Liver (tissue), 9 donors: ENCODE data around the gene INPP4B. TPM values are rescaled to one million over a fixed set of nuclear protein-coding genes. Genes with fewer than 3 reads are reported as not detected.

Source experiments
- DNase-seq: peaks from one replicate; pipeline ENCODE4 v3.0.0-alpha.2; 2017; ENCODE audit warnings: low spot score
- H3K27ac ChIP-seq, 2 donors: one replicate each; pipeline ENCODE4 v1.7.0; 2013; ENCODE audit warnings: inconsistent platforms in 2 of 2, low read length in 2 of 2, control low read depth in 1 of 2, low read depth in 1 of 2, mild to moderate bottlenecking in 1 of 2
- H3K27me3 ChIP-seq, 4 donors: one replicate each; pipeline versions ENCODE4 v1.6.1 to v1.7.0; 2013; ENCODE audit warnings: low read length in 3 of 4, inconsistent platforms in 1 of 4, mild to moderate bottlenecking in 1 of 4, moderate library complexity in 1 of 4; ENCODE audit not compliant: control insufficient read depth in 4 of 4, insufficient read depth in 4 of 4
- H3K36me3 ChIP-seq, 4 donors: one replicate each; pipeline versions ENCODE4 v1.6.1 to v1.7.0; 2013; ENCODE audit warnings: low read length in 3 of 4, mild to moderate bottlenecking in 3 of 4, low read depth in 1 of 4, moderate library complexity in 1 of 4; ENCODE audit not compliant: control insufficient read depth in 4 of 4, insufficient read depth in 3 of 4
- H3K4me1 ChIP-seq, 4 donors: one replicate each; pipeline versions ENCODE4 v1.6.1 to v1.7.0; 2013; ENCODE audit warnings: low read length in 3 of 4, mild to moderate bottlenecking in 3 of 4, moderate library complexity in 1 of 4; ENCODE audit not compliant: control insufficient read depth in 4 of 4, insufficient read depth in 4 of 4
- H3K4me3 ChIP-seq, 3 donors: one replicate each; pipeline versions ENCODE4 v1.6.1 to v1.7.0; 2013; ENCODE audit warnings: low read length in 3 of 3, control low read depth in 1 of 3, low read depth in 1 of 3, mild to moderate bottlenecking in 1 of 3
- H3K9ac ChIP-seq, 2 donors: one replicate each; pipeline ENCODE4 v1.7.0; 2013; ENCODE audit warnings: low read length in 2 of 2, mild to moderate bottlenecking in 2 of 2, moderate library complexity in 2 of 2, control low read depth in 1 of 2, low read depth in 1 of 2
- H3K9me3 ChIP-seq, 4 donors: one replicate each; pipeline versions ENCODE4 v1.6.1 to v1.7.0; 2013; ENCODE audit warnings: low read length in 3 of 4; ENCODE audit not compliant: control insufficient read depth in 4 of 4
- ATF3 ChIP-seq: IDR thresholded peaks from 2 replicates; pipeline ENCODE4 v1.6.1; 2016; ENCODE audit warnings: antibody characterized with exemption
- CTCF ChIP-seq: fragments of 150-350 bp; IDR thresholded peaks from 2 replicates; pipeline ENCODE4 v1.5.1; 2017; ENCODE audit warnings: improper control_type of control experiment, low read depth, low read length; ENCODE audit not compliant: missing input control
- EGR1 ChIP-seq, 2 donors: IDR thresholded peaks; 2 replicates each; pipeline ENCODE4 v1.6.1; 2016 to 2018; ENCODE audit warnings: antibody characterized with exemption in 2 of 2, low read depth in 2 of 2
- FOXA1 ChIP-seq: IDR thresholded peaks from 2 replicates; pipeline ENCODE4 v1.6.1; 2016; ENCODE audit warnings: antibody characterized with exemption
- HNF4A ChIP-seq, 2 donors: conservative IDR thresholded peaks; 2 replicates each; pipeline ENCODE4 v1.6.1; 2016; ENCODE audit warnings: antibody characterized with exemption in 2 of 2, mild to moderate bottlenecking in 2 of 2
- HNF4G ChIP-seq: IDR thresholded peaks from 2 replicates; pipeline ENCODE4 v1.6.1; 2016; ENCODE audit warnings: antibody characterized with exemption
- JUND ChIP-seq, 2 donors: IDR thresholded peaks; 2 replicates each; pipeline ENCODE4 v1.6.1; 2016; ENCODE audit warnings: antibody characterized with exemption in 2 of 2
- RAD21 ChIP-seq, 2 donors: IDR thresholded peaks; 2 replicates each; pipeline ENCODE4 v1.6.1; 2016; ENCODE audit warnings: antibody characterized with exemption in 2 of 2, mild to moderate bottlenecking in 2 of 2
- REST ChIP-seq: IDR thresholded peaks from 2 replicates; pipeline ENCODE4 v1.6.1; 2016; ENCODE audit warnings: antibody characterized with exemption, mild to moderate bottlenecking
- RXRA ChIP-seq, 2 donors: IDR thresholded peaks; 2 replicates each; pipeline ENCODE4 v1.6.1; 2017 to 2018; ENCODE audit warnings: antibody characterized with exemption in 2 of 2, mild to moderate bottlenecking in 1 of 2
- SP1 ChIP-seq: IDR thresholded peaks from 2 replicates; pipeline ENCODE4 v1.6.1; 2018; ENCODE audit warnings: antibody characterized with exemption, mild to moderate bottlenecking
- TAF1 ChIP-seq: conservative IDR thresholded peaks from 2 replicates; pipeline ENCODE4 v1.6.1; 2016; ENCODE audit warnings: antibody characterized with exemption, mild to moderate bottlenecking
- YY1 ChIP-seq: IDR thresholded peaks from 2 replicates; pipeline ENCODE4 v1.6.1; 2016; ENCODE audit warnings: antibody characterized with exemption, mild to moderate bottlenecking
- WGBS: extraction: QIAGEN DNeasy Blood & Tissue Kit; methylation state at CpG from one replicate; pipeline ENCODE4 v1.1.7; 2013; 5-methylcytosine and 5-hydroxymethylcytosine counted together
- polyA plus RNA-seq, 2 donors: library from polyadenylated mRNA; stranded (reverse) in 1 of 2; unstranded in 1 of 2; fragments of 200-250 nt in 1 of 2; fragments of >200 nt in 1 of 2; fragmentation: Nextera tagmentation in 1 of 2; extraction: Ambion mirVana in 1 of 2; gene quantifications; one replicate each; pipeline versions ENCODE4 v1.2.1 to v1.2.3, GENCODE V29; 2013 to 2015
- total RNA-seq, 2 donors: library from RNA; depleted of rRNA; stranded (reverse); fragments of >200 nt; gene quantifications; one replicate each; pipeline ENCODE4 v1.2.3, GENCODE V29; 2014
- donor health status: healthy.
- donor health status: healthy.
- donor health status: healthy.
- donor health status: healthy.
- donor health status: healthy.

The INPP4B gene
- total and polyA plus RNA-seq, 4 donors: 0.43 to 2.8 (median 1.6) TPM

- Histone ChIP-seq H3K4me1 (no peaks in the 10 kb centered on the region), H3K27me3 (no peaks in the 10 kb centered on the region), H3K36me3 (no peaks in the 10 kb centered on the region), H3K27ac (no peak overlapping the region), H3K4me3 (no peak overlapping the region), H3K9me3 (no peaks in the 10 kb centered on the region), H3K9ac (no peak overlapping the region)
- no peak for TF ChIP-seq ATF3
- no peak for TF ChIP-seq HNF4A (conservative IDR thresholded peaks at IDR 0.05)
- TF ChIP-seq TAF1: no peak
- TF ChIP-seq JUND (IDR thresholded peaks at IDR 0.05): no peak
- no peak for TF ChIP-seq RXRA (IDR thresholded peaks at IDR 0.05)
- TF ChIP-seq HNF4G: no peak
- TF ChIP-seq SP1: no peak
- no peak for TF ChIP-seq EGR1 (IDR thresholded peaks at IDR 0.05; ENCODE audit: low read depth in 2 of 2)
- WGBS: 85% methylated on average over 5 of the region's 5 CpGs
- DNase-seq: no peak
These were observed 40.5 kb upstream of the INPP4B start for GRCh38 chr4:142886566-142886965.

- Histone ChIP-seq H3K36me3 (no peaks in the 10 kb centered on the region), H3K4me1 (no peaks in the 10 kb centered on the region), H3K9ac (no peak overlapping the region), H3K27me3 (no peaks in the 10 kb centered on the region), H3K27ac (no peak overlapping the region), H3K9me3 (no peaks in the 10 kb centered on the region), H3K4me3 (no peak overlapping the region)
- TF ChIP-seq RAD21 (IDR thresholded peaks at IDR 0.05) (peak; percentile 18 to 44), YY1 (no peak)
- WGBS: 52% methylated on average over 4 of the region's 4 CpGs
- DNase-seq: no peak
These were observed 37.1 kb upstream of the INPP4B start for GRCh38 chr4:142883040-142883832.

DNA sequence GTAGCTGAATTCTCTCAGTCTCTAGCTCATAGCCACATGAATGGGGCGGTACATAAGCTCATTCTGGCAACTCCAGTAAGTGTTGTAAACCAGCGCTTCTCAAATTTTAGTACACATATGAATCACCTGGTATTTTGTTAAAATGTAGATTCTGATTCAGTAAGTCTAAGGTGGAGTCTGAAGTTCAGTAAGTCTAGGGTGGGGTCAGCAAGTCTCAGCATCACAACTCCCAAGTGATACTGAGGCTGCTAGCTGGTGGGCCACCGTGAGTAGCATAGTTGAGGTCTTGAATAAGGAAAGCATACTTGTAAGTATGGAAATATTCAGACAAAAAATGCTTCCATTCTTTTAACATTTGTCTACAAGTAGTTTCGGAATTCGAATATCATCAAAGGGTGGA, 36.1 kb upstream of the INPP4B start:
- H3K27ac ChIP-seq: no peak overlapping the region
- no peaks in the 10 kb centered on the region for H3K4me1 ChIP-seq
- DNase-seq: no peak
- H3K27me3 ChIP-seq: no peaks in the 10 kb centered on the region
- 85% methylated on average over 5 of the region's 5 CpGs for WGBS
- H3K9me3 ChIP-seq: no peaks in the 10 kb centered on the region
- no peak overlapping the region for H3K4me3 ChIP-seq
- H3K36me3 ChIP-seq: no peaks in the 10 kb centered on the region
- TF ChIP-seq TAF1 (no peak), REST (no peak), CTCF (no peak), FOXA1 (no peak), YY1 (no peak)
- no peak overlapping the region for H3K9ac ChIP-seq
